SH-SY5Y (cell line): ENCODE results near the gene SCIMP.

ENCODE experiments used
- GATA2 ChIP-seq: IDR thresholded peaks from 2 replicates; pipeline ENCODE4 v1.6.1; 2011; ENCODE audit warnings: mild to moderate bottlenecking, low read depth, low read length
- GATA3 ChIP-seq: IDR thresholded peaks from 2 replicates; pipeline ENCODE4 v1.6.1; 2011; ENCODE audit warnings: low read depth, mild to moderate bottlenecking, low read length, moderate library complexity

DNA sequence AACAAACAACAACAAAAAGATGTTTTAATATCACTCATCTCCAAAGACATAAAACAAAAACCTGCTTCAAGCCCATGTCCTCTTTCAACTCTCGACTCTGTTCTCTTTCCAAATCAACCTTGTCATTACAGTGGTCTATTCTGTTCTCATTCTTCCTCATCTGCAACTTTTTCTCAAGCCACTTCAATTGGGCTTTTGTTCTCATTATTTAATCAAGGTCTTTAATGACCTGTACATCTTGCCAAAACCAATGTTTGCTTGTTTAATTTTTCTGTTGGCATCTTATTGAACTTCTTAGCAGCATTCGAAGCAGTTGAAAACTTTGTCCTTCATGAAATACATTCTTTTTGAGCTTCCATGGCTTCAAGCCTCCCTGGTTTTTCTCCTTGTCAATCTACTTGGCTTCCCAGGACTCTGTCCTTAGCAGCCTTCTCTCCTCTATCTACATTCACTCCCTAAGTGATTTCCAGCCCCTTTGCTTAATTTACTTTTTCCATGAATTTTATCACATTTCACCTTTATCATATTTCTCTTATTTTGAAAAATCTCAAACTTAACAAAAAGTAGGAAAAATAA is 27.8 kb upstream of the SCIMP start:
- no peak for TF ChIP-seq GATA3
- TF ChIP-seq GATA2, result no peak
